Measurements from ENCODE around the gene HSPA6.
"Not testable (repeated sequence)": the region's sequence is repeated elsewhere in the genome, so short reads cannot be mapped to it uniquely, and the experiment has no call there.

HSPA6 gene

DNA sequence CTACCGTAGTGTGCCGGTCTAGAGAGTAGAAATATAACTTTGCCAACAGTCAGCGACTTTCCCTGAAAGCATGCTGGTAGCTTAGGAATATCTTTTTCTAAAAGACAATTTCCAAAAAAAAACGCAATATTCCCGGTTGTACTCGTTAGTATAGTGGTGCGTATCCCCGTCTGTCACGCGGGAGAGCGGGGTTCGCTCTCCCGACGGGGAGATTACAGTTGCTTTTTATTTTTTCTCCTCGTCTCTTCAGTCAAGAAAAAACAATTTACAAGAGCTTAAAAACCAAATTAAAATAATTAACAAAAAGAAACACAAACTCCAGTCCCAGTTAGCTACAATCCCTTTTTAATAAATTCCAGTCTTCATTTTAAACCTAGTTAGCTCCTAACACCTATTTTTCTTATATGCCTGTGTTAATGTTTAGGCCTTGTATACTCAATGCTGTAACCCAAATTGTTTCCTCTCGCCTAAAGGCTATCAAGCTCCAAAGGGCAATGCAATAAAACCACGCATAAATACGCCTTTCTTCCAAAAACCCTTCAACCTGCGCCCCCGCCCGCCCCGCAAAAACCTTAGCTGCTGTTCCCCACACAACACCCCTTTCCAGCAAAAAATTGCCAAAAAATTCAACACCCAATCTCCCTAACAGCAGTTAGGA is 7.8 kb downstream of the HSPA6 start (continued):
- no peak for TF ChIP-seq PPARA (CRISPR knock-in tag; IDR thresholded peaks at IDR 0.05; ENCODE audit: borderline replicate concordance)
- TF ChIP-seq, protein P1, sequence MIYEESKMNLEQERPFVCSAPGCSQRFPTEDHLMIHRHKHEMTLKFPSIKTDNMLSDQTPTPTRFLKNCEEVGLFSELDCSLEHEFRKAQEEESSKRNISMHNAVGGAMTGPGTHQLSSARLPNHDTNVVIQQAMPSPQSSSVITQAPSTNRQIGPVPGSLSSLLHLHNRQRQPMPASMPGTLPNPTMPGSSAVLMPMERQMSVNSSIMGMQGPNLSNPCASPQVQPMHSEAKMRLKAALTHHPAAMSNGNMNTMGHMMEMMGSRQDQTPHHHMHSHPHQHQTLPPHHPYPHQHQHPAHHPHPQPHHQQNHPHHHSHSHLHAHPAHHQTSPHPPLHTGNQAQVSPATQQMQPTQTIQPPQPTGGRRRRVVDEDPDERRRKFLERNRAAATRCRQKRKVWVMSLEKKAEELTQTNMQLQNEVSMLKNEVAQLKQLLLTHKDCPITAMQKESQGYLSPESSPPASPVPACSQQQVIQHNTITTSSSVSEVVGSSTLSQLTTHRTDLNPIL (CRISPR knock-in tag; IDR thresholded peaks at IDR 0.05; ENCODE audit: low read depth): no peak

GRCh38 chr1:161532644-161533567 is 8.6 kb downstream of the HSPA6 start:
- not testable (repeated sequence) for ATAC-seq

DNA sequence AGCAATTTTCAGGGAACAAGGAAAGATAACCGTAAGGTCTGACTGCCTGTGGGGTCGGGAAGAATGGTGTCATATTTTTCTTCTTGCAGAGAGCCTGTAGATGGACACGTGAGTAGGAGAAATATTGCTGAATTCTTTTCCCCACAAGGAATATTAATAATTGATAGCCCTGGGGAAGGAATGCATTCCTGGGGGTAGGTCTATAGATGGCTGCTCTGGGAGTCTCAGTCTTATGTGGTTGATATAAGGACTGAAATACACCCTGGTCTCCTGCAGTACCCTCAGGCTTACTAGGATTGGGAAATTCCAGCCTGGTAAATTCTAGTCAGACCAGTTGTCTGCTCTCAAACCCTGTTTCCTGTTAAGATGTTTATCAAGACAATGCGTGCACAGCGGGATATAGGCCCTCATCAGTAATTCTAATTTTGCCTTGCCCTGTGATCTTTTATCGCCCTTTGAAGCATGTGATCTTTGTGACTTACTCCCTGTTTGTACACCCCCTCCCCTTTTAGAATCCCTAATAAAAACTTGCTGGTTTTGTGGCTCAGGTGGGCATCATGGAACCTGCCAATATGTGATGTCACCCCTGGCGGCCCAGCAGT is 12.8 kb downstream of the HSPA6 start:
- ATAC-seq: not testable (repeated sequence)

- not testable (repeated sequence) for ATAC-seq
Measured at GRCh38 chr1:161538925-161539479, 14.7 kb downstream of the HSPA6 start.

DNA sequence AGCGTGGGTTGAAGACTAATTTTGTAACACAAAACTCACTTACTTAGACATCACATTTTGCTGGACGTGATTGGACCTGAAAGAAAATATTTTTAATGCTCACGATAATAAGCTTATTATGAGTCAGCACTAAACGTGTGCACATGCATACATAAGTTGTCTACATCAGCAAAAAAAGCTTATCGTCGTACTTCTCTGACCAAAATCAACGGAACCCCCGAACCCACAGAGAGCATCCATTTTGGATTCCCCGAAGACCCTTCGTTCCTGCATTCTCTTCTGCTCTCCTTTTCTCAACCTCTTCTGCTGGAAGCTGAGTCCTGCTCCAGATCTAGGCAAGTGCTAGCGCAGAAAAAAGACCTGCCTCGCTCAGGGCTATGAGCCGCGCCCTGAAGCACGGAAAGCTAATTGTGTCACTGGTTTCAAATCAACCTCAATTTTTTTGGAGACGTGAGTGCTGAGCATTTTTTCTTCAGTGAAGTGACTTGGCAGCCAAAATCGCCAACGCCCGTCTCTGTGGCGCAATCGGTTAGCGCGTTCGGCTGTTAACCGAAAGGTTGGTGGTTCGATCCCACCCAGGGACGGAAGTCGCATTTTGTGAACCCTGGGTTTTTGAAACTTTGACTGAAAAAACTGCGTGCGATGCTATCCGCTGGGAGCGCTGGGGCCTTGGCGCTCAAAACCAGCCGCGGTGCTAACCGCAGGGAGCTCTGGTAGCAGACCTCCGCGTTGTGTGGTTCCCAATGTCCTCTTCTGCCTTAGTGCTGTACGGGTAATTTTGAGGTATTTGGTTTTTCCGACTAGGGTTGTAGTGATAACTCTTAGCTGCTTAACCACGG is 15.6 kb downstream of the HSPA6 start:
- TF ChIP-seq ZC3H10 (CRISPR knock-in tag; IDR thresholded peaks at IDR 0.05): peak; percentile 4; the same call in 1 of the 2 replicates
- ATAC-seq: peak; percentile 85

- peak; percentile 26; the same call in 2 of the 3 replicates for ATAC-seq
Measured at GRCh38 chr1:161540570-161540960, 16.2 kb downstream of the HSPA6 start.

DNA sequence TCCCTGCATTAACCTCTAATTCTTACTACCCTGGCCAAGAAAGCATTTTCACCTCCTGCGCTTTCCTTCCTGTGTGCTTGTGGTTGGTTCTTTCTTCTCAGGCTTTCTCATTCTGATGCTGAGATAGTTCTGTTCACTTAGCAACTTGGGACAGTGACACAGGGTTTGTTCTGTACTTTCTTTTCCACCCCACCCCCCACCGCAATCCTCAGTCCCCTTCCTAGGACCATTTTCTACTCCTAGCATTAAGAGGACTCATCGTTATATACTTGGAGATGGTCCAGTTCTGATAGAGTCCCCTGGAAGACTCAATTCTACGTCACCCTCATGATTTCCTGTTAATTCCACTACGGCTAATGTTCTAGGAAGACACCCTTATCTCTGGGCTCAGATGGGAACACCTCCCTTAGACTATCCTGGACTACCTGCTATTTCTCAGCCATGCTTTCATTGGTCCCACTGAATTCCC is 17.8 kb downstream of the HSPA6 start:
- not testable (repeated sequence) for ATAC-seq

DNA sequence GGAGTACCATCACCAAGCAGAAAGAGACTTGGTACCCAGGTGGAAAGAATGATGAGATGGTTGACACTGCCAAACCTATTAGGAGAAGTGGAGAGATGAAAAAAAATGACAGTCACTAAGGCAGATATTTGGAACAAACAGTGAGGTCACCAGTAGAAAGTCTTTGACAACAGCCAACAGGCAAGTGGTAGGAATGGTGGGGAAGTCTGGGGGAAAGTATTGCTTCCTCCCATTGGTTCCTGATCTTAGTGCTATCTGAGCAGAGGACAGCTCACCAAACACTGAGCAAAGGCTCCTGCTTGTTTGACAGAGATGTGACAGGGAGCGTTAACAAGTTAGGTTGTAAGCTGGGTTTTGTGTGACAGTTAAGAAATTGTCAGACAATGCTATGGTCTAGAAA is 18.8 kb downstream of the HSPA6 start:
- not testable (repeated sequence) for ATAC-seq

DNA sequence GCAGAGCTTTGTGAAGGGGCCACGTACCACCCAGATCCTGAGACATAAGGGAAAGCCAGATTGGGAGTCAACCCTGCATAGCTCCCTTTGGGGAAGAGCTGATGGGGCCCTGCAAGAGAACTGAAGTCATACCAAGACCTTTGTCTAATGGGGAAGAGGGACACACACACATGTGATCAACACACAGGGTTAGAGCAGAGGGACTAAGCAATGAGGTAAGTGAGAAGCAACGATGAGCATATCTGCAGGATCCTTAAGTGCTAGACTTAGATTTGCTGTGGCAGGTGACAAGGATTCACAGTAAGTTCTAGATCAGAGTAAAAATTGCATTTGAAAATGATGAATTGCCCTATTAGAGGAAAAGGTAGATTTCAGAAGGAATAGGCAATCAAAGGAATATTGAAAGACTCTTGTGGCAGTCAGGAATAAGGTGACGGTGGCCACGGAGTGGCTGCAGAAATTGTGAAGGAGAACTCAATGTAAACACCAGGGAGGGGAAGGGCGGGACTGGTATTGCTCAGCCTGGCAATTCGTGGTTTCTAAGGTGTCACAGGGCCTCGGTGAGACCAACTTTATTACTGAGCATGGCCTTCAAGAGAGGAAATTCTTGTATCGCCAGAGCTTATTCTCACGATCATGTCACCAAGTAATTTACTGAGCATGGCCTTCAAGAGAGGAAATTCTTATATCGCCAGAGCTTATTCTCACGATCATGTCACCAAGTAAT is 20.8 kb downstream of the HSPA6 start:
- ATAC-seq: not testable (repeated sequence)

GRCh38 chr1:161547995-161548741 is 23.8 kb downstream of the HSPA6 start:
- ATAC-seq: not testable (repeated sequence)

DNA sequence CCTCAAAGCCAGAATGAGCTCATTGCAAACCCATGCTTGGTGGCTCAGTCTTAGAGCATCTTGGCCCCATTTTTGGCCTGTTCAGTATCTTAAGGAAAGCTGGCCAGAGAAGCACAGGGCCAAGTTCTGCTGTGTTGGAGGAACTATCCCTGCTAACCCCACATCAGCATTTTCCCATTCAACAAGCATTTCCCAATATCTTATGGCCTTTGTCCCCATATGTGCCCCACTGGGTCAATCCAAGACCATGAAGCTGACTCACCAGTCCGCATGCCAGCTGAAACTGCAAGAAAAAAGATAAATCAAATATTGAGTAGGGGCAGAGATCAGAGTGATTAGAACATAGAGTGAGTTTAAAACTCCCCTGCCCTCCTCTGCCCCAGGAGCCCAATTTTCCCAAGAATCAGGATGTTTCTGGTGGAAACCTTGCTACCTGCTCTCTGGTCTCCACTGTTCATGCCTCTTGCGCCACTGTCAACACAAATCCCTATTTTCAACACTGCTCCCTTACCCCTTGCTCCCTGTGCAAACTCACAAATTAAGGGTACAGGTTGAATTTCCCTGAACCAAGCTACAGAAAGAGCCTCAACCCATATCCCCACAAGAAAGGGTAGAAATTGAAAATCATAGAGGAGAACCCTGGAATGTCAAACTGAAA is 24.5 kb downstream of the HSPA6 start:
- ATAC-seq: not testable (repeated sequence)

GRCh38 chr1:161549652-161550051 is 25.3 kb downstream of the HSPA6 start, which contains the start of gene FCGR3A:
FCGR3A (minus strand) TSS chr1:161549818; CDS start chr1:161549736, 82 bp downstream.
- TF ChIP-seq, protein P1 (CRISPR knock-in tag; IDR thresholded peaks at IDR 0.05; ENCODE audit: low read depth): no peak
- TF ChIP-seq ZFP30 (CRISPR knock-in tag; IDR thresholded peaks at IDR 0.05) (no peak), ARNTL (CRISPR knock-in tag; IDR thresholded peaks at IDR 0.05; ENCODE audit: borderline replicate concordance, low read depth) (no peak), ZC3H10 (CRISPR knock-in tag; IDR thresholded peaks at IDR 0.05) (no peak), PPARA (CRISPR knock-in tag; IDR thresholded peaks at IDR 0.05; ENCODE audit: borderline replicate concordance) (no peak), TCF4 (CRISPR knock-in tag; IDR thresholded peaks at IDR 0.05; ENCODE audit: borderline replicate concordance) (no peak)
- TF ChIP-seq, protein P2, sequence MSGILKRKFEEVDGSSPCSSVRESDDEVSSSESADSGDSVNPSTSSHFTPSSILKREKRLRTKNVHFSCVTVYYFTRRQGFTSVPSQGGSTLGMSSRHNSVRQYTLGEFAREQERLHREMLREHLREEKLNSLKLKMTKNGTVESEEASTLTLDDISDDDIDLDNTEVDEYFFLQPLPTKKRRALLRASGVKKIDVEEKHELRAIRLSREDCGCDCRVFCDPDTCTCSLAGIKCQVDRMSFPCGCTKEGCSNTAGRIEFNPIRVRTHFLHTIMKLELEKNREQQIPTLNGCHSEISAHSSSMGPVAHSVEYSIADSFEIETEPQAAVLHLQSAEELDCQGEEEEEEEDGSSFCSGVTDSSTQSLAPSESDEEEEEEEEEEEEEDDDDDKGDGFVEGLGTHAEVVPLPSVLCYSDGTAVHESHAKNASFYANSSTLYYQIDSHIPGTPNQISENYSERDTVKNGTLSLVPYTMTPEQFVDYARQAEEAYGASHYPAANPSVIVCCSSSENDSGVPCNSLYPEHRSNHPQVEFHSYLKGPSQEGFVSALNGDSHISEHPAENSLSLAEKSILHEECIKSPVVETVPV (CRISPR knock-in tag; IDR thresholded peaks at IDR 0.05): no peak
- ATAC-seq: no peak

GRCh38 chr1:161550942-161551341 is 26.6 kb downstream of the HSPA6 start:
- ATAC-seq: not testable (repeated sequence)

All from SK-N-SH treated with all-trans-retinoic acid at 6 μM for 48 hours (cell line).